Renal pelvis (tissue), 4 donors: Measurements from ENCODE around the gene SLC22A23. TPM values are rescaled to one million over a fixed set of nuclear protein-coding genes. Genes with fewer than 3 reads are reported as not detected.

ENCODE experiments used
- DNase-seq: peaks from one replicate; pipeline ENCODE4 v3.0.0-alpha.2; 2013
- polyA plus RNA-seq, 3 donors: library from polyadenylated mRNA; unstranded; fragments of 120-200 nt; gene quantifications; one replicate each; pipeline ENCODE4 v1.2.1, GENCODE V29; 2013; ENCODE audit not compliant: insufficient read length in 3 of 3

Gene SLC22A23
- polyA plus RNA-seq, 3 donors, result 10.7 to 16.3 (median 14.0) TPM

GRCh38 chr6:3287976-3288707 lies 168.7 kb downstream of the SLC22A23 start:
- no peak for DNase-seq

- DNase-seq, result no peak
Measured at GRCh38 chr6:3287308-3287707, 169.5 kb downstream of the SLC22A23 start.

GRCh38 chr6:3286641-3287171 lies 170.1 kb downstream of the SLC22A23 start:
- DNase-seq, result no peak

- no peak for DNase-seq
Measured at GRCh38 chr6:3285732-3286131, 171.1 kb downstream of the SLC22A23 start.

GRCh38 chr6:3285049-3285639 lies 171.7 kb downstream of the SLC22A23 start:
- DNase-seq, result no peak

- no peak for DNase-seq
Measured at GRCh38 chr6:3284436-3284876, 172.4 kb downstream of the SLC22A23 start.

- no peak for DNase-seq
Measured at GRCh38 chr6:3283641-3284435, 173.0 kb downstream of the SLC22A23 start.

GRCh38 chr6:3283241-3283640 lies 173.6 kb downstream of the SLC22A23 start:
- no peak for DNase-seq

GRCh38 chr6:3282476-3283236 lies 174.2 kb downstream of the SLC22A23 start:
- no peak for DNase-seq

- DNase-seq, result no peak
Measured at GRCh38 chr6:3281631-3282475, 175.0 kb downstream of the SLC22A23 start.

GRCh38 chr6:3280866-3281465 lies 175.9 kb downstream of the SLC22A23 start:
- DNase-seq, result no peak

GRCh38 chr6:3280091-3280490 lies 176.8 kb downstream of the SLC22A23 start:
- DNase-seq, result no peak

GRCh38 chr6:3278691-3279090 lies 178.2 kb downstream of the SLC22A23 start:
- DNase-seq, result no peak

GRCh38 chr6:3277851-3278416 lies 178.9 kb downstream of the SLC22A23 start:
- no peak for DNase-seq

- DNase-seq, result no peak
Measured at GRCh38 chr6:3277251-3277650, 179.6 kb downstream of the SLC22A23 start.

- DNase-seq, result no peak
Measured at GRCh38 chr6:3276174-3277167, 180.4 kb downstream of the SLC22A23 start.

GRCh38 chr6:3273707-3274521 lies 182.9 kb downstream of the SLC22A23 start:
- DNase-seq, result no peak
